ENCODE results near the gene SOCS6.

Gene SOCS6

DNA sequence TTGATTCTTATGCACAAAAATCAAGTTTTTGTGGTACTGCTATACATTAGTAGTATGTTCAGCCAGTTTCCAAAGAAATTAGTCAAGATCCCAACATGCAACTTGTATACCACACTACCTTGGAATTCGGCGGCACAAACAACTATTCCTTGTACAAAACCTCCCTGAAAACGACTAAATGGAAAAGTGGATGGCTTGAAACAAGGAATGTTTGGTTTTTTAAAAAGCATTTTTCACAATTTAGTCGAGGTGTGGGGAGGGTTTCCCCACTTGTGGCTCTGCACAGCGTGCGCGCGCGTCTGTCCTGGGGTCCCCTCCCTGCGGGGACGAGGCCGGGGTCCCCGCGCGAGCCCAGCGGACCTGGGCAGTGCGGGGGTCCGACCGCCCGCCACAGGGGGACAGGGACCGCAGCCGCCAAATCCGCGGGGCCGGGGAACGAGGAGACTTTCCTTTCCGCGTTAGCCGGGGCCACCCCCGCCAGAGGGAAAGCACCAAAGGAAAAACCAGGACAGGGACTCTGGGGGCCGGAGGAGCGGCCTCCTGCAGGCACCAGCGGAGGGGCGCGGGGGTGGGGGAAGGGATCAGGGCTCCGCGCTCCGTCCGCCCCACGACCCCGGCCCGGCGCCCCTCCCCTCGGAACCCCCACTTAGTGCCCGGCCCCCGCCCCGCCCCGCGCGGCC lies 534 bp upstream of the SOCS6 start:
- no peak for DNase-seq (ENCODE audit: low spot score)

DNA sequence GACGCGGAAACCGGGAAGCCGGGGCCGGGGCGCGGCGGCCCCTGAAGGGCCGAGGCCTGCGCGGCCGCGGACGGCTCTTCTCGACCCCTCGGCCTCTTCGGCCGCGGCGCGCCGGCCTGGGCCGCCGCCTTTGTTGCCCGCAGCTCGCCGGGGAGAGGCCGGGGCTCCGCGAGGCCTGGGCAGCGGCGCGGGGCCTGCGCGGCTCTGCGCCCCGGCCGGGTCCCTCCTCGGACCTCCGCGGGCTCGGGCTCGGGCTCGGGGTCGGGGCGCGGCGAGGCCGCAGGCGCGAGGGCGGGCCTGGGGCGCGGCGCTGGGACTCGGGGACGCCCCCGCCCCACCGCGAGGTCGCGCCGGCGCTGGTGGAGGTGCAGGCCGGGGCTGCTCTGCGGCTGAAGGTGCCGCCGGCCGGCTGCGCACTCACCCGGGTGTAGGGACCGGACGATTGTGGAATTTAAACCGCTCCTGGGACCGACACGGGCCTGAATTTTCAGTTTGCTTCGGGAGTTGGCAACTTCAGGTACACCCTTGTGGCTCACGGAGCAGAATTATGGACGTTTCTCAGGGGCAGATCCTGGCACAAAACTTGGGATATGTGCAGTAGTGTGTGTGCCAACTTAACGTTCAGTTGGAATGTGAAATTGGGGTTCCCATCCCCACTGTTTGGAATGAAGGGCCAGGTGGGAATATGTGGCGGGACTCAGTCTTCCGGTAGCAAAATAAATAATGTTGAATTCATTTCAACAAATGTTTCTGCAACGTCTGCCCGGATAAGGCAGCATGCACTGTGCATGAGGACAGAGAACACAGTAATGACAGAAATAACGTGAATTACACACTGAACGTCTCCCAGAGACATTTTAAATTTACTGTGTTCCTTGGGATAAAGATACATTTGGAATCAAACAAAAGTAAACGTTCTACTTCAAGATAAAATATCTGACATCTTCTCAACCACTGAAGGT lies 787 bp downstream of the SOCS6 start:
- no peak for DNase-seq (ENCODE audit: low spot score)

DNA sequence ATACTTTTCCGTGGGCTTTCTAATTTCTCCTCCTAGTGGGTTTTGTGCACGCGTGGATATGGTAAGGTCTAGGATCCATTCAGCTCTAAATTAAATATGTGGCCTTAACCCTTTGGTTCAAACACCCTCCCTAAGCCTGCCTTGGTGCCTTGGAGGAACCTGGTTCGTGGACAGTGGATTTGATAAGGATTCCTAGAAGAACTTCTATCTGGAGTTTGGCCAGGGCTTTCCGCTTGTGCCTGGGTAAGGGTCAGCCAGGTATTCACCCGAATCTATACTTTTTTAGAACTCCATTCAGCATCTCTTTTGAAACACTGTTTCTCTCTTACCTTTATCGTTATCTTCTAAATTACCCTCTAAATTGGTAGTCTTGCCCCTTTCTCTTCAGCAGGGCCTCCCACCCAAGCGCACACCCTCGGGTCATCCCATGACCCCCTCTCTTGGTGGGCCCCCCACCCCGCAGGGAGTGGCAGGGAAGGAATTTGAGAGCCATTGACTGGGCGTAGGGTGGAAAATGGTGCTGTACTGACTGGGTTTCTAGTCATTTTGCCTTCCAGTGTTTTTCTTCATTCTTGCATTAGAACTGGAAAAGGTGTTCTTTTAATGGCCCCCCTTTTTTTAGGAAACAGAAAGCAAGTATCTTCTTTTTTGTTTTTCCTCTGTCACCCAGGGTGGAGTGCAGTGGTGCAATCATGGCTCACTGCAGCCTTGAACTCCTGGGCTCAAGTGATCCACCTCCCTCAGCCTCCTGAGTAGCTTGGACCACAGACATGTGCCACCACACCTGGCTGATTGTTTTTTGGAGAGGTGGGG lies 1.8 kb downstream of the SOCS6 start:
- no peak for DNase-seq (ENCODE audit: low spot score)

DNA sequence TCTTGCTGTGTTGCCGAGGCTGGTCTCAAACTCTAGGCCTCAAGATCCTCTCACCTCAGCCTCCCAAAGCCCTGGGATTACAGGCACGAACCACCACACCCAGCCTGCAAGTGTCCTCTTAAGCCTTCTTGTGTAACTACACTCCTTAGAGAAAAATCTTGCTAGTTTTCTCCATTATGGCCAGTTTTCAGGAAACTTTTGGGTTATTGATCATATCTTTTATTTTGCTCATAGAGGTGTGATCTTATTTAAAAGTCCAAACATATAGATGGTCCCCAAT lies 2.4 kb downstream of the SOCS6 start:
- DNase-seq (ENCODE audit: low spot score): no peak

DNA sequence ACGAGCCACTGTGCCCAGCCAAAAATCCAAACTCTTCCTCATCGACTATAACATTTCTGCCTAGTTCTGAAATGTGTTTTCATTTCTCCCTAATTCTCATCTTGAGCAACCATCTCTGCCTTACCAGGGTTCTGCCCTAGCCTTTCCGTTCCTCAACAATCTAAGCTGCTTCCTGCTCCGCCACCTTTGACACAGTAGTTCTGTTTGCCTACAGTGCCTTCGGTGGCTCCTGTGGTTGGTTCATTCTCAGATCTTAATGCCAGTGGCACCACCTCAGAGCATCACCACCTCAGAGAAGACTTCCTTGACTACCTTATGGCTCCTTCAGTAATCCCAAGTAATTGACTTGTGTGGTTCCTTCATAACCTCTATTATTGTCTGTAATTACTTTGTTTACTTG lies 3.8 kb downstream of the SOCS6 start:
- peak; percentile 29 for DNase-seq (ENCODE audit: low spot score)

DNA sequence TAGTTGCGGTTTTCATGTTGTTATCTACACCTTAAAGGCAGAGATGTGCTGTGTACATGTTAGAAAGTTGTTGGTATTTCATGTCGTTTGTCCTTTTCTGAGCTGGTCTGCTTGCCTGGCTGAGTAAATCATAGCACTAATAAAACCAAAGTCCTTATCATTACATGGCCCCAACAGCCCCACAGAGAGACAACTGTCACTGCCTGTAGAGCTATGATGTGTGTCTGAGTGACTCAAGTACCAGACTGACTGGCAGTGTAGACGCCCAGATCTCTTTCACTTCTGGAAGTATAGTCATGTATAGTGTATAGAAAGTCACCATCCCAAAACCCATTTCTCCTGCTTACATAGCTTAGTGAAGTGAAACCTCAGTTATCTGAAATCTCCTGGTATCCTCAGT lies 4.3 kb downstream of the SOCS6 start:
- peak; percentile 36 for DNase-seq (ENCODE audit: low spot score)

DNA sequence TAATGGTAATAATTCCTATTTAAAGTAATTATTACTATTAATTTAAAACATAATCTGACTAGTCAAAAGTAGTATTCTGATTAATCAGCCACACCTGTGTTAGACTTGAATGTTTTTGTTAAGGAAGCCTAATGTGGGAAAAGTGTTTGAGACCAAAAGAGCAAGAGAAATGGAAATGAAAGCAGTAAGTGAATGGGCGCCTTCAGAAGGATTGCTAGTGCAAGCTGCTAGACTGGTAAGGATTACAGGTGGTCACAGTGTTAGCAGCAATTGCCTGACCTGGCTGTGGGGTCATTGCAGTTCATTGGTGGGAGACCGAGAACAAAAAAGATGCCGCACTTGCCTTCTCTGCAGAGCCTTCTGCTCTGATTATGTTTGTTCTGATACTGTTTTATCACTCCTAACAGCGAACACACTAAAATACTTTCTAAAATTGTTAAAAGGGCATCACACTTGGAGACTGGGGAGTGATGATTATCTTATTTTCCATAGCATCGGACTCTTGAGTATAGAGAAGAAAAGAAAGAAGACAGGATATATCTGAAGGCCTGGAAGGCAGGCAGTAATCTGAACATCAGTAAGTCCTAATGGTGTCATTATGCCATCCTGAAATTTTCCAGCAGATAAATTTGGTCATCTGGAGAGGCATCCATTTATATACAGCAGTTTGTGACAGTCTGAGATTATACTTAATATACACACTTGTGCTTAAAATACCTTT lies 5.8 kb downstream of the SOCS6 start:
- DNase-seq (ENCODE audit: low spot score): no peak

DNA sequence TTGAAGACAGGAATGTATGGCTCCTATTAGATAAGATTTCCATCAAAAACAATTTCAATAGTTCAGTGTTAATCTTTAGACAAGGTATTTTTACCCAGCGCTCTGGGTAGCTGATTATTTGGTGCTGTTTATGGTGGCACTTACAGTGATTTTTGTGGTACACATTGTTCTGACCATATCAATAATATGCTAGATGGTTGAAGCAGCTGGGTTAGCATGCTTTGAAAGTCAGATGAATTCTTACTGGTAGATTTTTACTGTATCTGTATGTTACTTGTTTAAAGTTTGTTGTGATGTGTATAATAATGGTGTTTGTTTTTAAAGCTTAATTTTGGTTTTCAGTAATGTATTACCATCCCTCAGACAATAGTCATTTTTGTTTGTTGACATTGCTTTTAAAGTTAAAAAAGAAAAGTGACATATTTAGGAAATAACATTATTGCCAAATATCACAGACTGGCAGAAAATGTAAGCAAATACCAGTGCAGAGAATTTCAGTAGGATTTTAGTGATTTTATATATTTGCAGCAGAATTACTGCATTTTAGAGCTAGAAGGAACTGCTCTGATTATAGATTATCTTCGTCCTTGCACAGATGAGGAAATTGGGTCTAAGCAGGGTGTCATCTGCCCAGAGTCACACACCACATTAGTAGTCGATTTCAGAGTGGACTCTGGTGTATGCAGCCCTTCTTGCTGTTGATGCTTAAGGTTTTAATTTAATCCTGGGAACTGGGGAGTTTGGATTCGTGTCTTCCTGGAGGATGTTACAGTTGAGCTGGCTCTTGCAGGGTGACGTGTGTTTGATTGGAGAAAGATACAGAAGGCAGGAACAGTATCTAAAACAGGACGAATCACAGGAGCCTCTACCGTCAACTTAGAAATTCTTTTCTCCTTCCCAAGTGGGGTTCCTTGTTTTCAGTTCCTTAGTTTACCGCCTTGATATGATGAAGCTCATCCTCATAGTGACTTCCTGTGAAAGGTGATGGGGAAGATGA lies 6.6 kb downstream of the SOCS6 start:
- no peak for DNase-seq (ENCODE audit: low spot score)

DNA sequence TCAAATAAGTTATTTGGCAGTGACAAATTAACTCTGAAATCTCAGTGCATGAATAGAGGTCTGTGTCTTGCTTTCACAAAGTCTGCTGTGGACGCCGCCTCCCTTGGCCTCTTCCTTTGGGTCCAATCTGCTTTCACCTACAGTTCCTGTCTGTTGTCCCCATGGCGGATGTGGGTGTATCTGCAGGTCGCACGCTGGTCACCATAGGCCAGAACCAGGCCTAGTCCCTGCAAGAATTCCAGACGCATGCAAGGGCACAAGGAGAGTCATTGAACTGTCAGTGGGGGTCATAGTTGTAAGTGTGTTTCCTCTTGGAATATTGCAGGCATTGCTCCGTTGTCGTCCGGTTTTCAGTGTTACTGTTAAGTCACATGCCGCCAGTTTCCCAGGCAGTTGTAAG lies 7.4 kb downstream of the SOCS6 start:
- DNase-seq (ENCODE audit: low spot score): no peak

DNA sequence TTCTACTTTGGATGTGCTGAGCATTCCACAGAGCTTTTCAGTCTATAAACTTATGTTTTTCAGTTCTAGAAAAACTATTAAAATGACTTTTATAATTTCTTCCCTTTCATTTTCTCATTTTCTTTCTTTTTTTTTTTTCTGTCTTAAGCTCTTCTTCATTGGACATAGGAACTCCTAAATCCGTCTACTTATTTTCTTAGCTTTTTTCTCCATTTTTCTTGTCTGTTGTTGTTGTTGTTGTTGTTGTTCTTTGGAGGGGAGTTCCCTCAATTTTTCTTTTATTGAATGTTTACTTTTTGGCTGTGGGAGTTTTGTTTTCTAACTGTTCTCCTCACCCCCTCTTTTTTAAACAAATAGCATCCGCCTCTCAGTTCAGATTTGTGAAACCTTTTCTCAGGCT lies 7.9 kb downstream of the SOCS6 start:
- no peak for DNase-seq (ENCODE audit: low spot score)

DNA sequence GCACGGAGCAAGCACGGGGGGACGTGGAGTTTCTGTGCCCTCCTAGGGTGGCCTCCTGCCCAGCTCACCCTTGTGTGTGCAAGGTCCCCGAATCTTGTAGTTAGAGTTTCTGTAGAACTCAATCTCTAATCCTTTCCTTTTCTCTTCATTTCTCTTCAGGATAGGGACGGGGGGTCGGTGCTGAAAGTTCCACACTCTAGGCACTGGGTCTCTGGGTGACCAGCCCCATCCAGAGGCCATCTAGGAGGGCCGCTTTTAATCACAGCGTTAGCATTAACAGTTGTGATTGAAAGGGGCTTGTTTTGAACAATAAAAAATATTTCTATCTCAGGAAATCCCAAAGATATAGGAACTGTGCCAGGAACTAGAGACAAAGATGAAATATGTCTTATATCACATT lies 10.5 kb downstream of the SOCS6 start:
- DNase-seq (ENCODE audit: low spot score): no peak

DNA sequence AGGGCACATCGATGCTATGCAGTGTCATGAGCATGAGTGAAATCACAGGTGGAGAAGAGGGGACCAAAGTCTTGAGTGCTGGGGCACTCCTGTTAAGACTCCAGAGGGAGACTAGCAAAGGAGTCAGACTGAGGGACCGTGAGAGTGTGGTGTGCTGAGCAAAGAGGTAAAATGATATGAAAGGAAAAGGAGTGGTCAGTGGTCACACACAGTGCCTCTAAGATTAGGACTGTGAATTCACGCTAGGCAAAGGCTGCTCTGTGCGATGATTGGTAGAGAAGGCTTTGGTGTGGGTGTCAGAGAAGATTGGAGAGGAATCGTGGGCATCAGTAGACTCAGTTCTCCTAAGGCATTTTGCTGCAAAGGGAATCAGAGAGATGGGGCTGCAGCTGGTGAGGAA lies 12.8 kb downstream of the SOCS6 start:
- no peak for DNase-seq (ENCODE audit: low spot score)

DNA sequence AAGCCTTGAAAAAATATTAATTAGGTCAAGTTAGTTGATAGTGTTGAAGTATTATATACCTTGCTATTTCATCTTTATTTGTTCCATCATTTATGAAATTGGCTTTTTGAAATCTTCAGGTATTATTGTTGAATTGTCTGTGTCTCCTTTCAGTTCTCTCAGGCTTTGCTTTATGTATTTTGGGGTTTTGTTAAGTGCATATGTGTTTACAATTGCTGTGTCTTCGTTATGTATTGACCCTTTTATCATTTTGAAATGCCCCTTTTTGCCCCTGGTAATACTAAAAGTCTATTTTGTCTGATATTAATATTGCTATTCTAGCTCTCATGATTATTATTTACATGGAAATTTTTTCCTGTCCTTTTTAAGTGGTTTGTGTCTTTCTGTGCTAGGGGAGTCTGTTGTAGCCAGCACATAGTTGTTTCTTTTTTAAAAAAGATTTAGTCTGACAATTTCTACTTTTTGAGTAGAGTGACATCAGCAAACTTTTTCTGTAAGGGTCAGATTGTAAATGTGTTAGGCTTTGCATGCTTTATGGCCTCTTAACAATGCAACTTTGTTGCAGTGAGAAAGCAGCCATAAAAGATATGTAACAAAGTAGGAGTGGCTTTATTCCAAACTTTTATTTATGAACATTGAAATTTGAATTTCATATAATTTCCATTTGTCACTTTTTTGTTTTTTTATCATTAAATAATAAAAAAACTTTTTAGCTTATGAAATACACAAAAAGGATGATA lies 19.9 kb downstream of the SOCS6 start:
- no peak for DNase-seq (ENCODE audit: low spot score)

DNA sequence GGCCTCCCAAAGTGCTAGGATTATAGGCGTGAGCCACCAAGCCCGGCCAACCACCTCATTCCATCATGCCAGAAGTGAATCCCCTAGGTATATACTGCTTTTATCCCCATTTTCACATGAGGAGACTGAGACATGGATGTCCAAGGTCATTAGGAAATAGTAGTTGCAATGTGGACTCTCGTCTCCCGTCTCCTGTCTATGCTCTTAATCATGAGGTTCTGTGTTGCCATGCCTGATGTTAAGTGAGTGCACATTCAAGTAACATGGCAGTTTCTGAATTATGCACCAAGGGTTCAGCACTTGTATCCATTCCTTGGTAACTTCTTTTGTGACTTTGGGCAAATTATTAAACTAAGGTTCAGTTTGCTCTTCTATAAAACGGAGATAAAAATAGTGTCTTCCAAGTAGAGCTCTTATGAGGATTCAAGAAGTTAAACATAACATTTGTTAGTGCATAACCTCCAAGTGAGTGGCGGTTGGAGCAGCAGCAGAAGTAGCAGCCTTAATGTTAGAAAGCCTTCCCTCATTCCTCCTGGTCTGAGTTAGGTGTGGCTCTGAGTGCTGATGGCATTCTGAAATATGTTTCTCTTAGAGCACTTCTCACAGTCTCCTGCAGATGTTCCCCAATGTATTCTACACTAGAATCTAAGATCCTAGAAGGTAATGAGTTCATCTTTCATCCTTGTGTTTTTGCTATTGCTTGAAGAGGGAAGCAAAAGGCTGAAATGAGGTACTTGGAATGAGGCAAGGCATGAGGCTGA lies 21.9 kb downstream of the SOCS6 start:
- DNase-seq (ENCODE audit: low spot score): no peak

DNA sequence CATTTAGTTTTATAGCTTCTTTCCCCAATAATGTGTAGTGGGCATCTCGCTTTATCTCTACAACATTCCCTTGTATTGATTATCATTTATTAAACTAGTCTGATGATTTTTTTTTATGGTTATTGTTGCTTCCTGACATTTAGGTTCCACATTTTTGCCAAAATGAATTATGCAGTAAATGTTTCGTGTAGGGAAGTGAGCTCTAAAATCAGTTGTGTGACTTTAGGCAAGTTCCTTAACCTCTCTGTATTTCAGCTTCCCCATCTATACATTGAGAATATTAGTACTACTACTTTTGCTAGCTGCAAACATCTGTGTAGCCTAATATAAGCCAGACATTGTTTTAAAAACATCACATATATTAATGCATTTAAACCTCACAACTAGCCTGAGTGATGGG lies 22.9 kb downstream of the SOCS6 start:
- DNase-seq (ENCODE audit: low spot score): no peak

DNA sequence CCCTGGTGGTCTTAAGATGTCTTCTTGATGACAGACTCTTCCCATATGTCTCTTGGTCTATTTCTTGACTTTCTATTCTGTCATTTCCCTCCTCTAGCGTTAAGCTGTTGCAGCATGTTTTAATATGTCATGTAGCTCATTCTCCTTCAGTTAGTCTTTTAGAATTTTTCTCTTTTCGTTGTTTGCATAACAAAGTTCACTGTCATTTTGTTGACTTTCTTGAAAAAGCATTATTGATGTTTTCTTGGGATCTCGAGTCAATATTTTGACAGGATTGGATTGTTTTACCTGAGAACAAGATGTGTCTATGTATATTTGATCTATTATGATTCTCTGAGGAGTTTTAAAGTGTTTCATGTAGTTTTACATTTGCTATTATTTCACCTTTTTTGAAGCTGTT lies 24.8 kb downstream of the SOCS6 start:
- no peak for DNase-seq (ENCODE audit: low spot score)

DNA sequence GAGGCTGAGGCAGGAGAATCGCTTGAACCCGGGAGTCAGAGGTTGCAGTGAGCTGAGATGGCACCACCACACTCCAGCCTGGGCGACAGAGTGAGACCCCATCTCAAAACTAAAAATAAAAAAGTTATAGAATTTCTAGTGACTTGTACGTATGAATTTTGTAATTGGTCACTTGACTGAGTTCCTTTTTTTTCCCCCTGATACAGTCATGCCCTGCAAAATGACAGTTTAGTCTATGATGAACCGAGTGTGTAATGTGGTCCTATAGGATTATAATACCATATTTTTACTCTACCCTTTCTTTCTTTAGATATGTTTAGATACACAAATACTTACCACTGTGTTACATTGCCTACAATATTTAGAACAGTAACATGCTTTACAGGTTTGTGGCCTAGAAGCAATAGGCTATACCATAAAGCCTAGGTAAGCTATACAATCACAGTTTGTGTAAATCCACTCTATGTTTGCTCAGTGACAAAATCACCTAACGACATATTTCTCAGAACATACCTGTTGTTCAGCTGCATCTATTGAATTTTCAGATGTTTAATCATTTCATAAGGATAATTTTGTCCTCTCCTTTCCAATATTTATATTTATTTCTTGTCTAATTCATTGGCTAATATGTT lies 25.4 kb downstream of the SOCS6 start:
- DNase-seq (ENCODE audit: low spot score): no peak

DNA sequence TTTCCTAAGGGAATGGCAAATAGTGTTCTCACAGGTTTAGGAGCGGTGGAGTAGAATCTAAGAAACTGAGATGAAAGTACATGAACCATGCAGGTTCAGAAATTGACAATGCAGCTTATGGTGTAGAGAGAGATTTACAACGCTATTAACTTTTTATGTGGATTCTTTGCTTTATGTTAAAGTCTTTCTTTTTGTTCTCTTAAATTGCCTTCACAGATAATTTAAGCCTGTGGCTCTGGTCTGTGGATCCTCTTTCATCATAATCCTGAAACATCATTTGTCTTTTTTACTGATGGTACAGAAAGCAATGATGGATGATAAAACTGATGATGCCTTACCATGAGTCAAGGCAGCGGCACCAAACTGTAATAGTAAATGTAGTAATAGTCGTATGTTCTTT lies 30.3 kb downstream of the SOCS6 start:
- DNase-seq (ENCODE audit: low spot score): no peak

DNA sequence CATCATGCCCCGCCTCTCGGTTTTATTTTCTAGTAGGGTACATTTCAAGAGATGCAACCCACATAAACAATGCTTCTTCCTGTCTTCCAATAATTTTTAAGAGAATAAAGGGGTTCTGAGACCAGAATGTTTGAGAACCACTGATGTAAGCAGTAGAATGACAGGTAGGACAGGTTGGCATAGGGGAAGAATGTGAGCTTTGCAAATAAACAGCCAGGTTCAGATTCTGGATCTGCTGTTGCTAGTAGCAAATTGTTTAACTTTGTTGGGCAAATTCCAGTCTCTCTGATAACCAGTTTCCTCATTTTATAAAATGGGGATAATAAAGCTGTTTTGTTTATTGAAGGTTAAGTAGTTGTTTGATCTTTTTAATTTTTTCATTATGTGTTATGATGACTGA lies 32.8 kb downstream of the SOCS6 start:
- DNase-seq (ENCODE audit: low spot score): no peak
